GM10248 (cell line): ENCODE data around the gene LDLRAD2.
"Not testable (repeated sequence)": the region's sequence is repeated elsewhere in the genome, so short reads cannot be mapped to it uniquely, and the experiment has no call there.

ENCODE experiments used
- CTCF ChIA-PET: fragments of 300-600 bp; sonication (Branson Sonifier 250); formaldehyde crosslinking; extraction: SDS; loops from one replicate; lab custom pipeline; 2021; ENCODE audit warnings: antibody characterized with exemption; lab: Yijun Ruan, JAX
- POLR2A ChIA-PET: fragments of 350-650 bp; sonication (Branson Sonifier 250); formaldehyde crosslinking; extraction: SDS; loops from one replicate; lab custom pipeline; 2020; ENCODE audit warnings: antibody characterized with exemption; lab: Yijun Ruan, JAX
- DNase-seq: peaks from one replicate; pipeline ENCODE4 v3.0.0; 2012; ENCODE audit errors: extremely low spot score
- CTCF ChIP-seq: IDR thresholded peaks from 2 replicates; pipeline ENCODE4 v1.5.1; 2012; ENCODE audit warnings: mild to moderate bottlenecking, low read depth; ENCODE audit errors: extremely low read depth, missing control alignments, control extremely low read depth

LDLRAD2 gene

GRCh38 chr1:21770201-21770600 is 41.9 kb upstream of the LDLRAD2 start:
- no peak for DNase-seq
- TF ChIP-seq CTCF: no peak
- POLR2A ChIA-PET: interaction anchor here (0.6 to 1.2 kb wide), 4 partner anchors 12 to 21 kb away, joined by 3 to 7 read pairs (median 6); no protein-coding TSS in a partner anchor
- CTCF ChIA-PET: no interaction called here

- DNase-seq, CTCF ChIA-PET: not testable (repeated sequence)
- POLR2A ChIA-PET: interaction anchor here (0.6 to 1.2 kb wide), 5 partner anchors 9 to 20 kb away, joined by 3 to 7 read pairs (median 5); no protein-coding TSS in a partner anchor
These were observed 41.5 kb upstream of the LDLRAD2 start for GRCh38 chr1:21770602-21771001.

- CTCF ChIA-PET, DNase-seq: not testable (repeated sequence)
- POLR2A ChIA-PET: interaction anchor here (0.9 kb wide), 1 partner anchor 10 kb away, joined by 3 read pairs; no protein-coding TSS in a partner anchor
These were observed 40.4 kb upstream of the LDLRAD2 start for GRCh38 chr1:21771672-21772071.

GRCh38 chr1:21773585-21773984 is 38.5 kb upstream of the LDLRAD2 start:
- ChIA-PET POLR2A (no interaction called here), CTCF (interaction anchor here (1.4 to 1.5 kb wide), 3 partner anchors 9 to 12 kb away, joined by 3 to 7 read pairs (median 4); partner anchors contain the start of gene USP48)
- TF ChIP-seq CTCF: no peak
- no peak for DNase-seq

- ChIA-PET POLR2A (interaction anchor here (0.7 kb wide), 1 partner anchor 1091 kb away, joined by 3 read pairs; no protein-coding TSS in a partner anchor), CTCF (interaction anchor here (1.1 to 4.7 kb wide), 2 partner anchors 9 to 12 kb away, joined by 3 to 19 read pairs; no protein-coding TSS in a partner anchor)
- no peak for DNase-seq
- no peak for TF ChIP-seq CTCF
These were observed 37.1 kb upstream of the LDLRAD2 start for GRCh38 chr1:21774835-21775549.

- CTCF ChIA-PET: interaction anchor here (1.1 to 4.7 kb wide), 3 partner anchors 9 to 13 kb away, joined by 3 to 19 read pairs (median 6); no protein-coding TSS in a partner anchor
- TF ChIP-seq CTCF: no peak
- POLR2A ChIA-PET: no interaction called here
- no peak for DNase-seq
These were observed 36.5 kb upstream of the LDLRAD2 start for GRCh38 chr1:21775550-21775914.

- CTCF ChIA-PET: interaction anchor here (2.1 to 4.7 kb wide), 2 partner anchors 10 to 13 kb away, joined by 6 to 19 read pairs; no protein-coding TSS in a partner anchor
- no peak for DNase-seq
- POLR2A ChIA-PET: interaction anchor here (1.4 to 1.5 kb wide), 2 partner anchors 9 to 11 kb away, joined by 4 to 7 read pairs; no protein-coding TSS in a partner anchor
- TF ChIP-seq CTCF: no peak
These were observed 36.0 kb upstream of the LDLRAD2 start for GRCh38 chr1:21775985-21776562.

GRCh38 chr1:21776925-21777324 is 35.1 kb upstream of the LDLRAD2 start:
- not testable (repeated sequence) for DNase-seq
- ChIA-PET POLR2A (interaction anchor here (1.4 to 1.5 kb wide), 2 partner anchors 8 to 12 kb away, joined by 4 to 7 read pairs; no protein-coding TSS in a partner anchor), CTCF (interaction anchor here (2.1 to 4.7 kb wide), 2 partner anchors 11 to 14 kb away, joined by 6 to 19 read pairs; no protein-coding TSS in a partner anchor)
